ENCODE measurements around the gene HUWE1.

Gene HUWE1

DNA sequence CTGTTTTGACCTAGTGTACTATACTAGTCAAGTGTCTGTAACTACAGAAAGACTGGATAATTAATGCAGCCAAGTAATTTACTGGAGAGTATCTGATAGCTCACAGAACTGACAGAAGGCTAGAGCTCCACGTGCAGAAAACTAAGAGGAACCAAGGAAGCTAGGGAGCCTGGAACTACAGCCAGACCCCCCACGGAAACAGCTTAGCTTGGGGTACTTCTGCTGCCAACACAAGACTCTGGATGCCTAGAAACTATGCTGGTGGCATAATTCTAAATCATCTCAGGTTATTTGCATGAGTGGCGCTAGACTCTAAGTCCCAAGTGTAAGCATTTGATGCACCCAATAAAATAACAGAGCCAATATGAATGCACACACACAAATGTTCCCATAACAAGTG lies 26.5 kb downstream of the HUWE1 start:
- Mint-ChIP-seq H3K27ac (no peak overlapping the region), H3K36me3 (ENCODE audit: low read depth) (peaks cover 42% of the 10 kb centered on the region), H3K4me1 (no peaks in the 10 kb centered on the region), H3K9me3 (peaks cover 2% of the 10 kb centered on the region), H3K27me3 (ENCODE audit: low read depth) (no peaks in the 10 kb centered on the region), H3K4me3 (no peak overlapping the region)
- TF ChIP-seq, protein P1, sequence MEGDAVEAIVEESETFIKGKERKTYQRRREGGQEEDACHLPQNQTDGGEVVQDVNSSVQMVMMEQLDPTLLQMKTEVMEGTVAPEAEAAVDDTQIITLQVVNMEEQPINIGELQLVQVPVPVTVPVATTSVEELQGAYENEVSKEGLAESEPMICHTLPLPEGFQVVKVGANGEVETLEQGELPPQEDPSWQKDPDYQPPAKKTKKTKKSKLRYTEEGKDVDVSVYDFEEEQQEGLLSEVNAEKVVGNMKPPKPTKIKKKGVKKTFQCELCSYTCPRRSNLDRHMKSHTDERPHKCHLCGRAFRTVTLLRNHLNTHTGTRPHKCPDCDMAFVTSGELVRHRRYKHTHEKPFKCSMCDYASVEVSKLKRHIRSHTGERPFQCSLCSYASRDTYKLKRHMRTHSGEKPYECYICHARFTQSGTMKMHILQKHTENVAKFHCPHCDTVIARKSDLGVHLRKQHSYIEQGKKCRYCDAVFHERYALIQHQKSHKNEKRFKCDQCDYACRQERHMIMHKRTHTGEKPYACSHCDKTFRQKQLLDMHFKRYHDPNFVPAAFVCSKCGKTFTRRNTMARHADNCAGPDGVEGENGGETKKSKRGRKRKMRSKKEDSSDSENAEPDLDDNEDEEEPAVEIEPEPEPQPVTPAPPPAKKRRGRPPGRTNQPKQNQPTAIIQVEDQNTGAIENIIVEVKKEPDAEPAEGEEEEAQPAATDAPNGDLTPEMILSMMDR (IDR thresholded peaks at IDR 0.05; ENCODE audit: unreplicated experiment in 3 of 3), result no peak

DNA sequence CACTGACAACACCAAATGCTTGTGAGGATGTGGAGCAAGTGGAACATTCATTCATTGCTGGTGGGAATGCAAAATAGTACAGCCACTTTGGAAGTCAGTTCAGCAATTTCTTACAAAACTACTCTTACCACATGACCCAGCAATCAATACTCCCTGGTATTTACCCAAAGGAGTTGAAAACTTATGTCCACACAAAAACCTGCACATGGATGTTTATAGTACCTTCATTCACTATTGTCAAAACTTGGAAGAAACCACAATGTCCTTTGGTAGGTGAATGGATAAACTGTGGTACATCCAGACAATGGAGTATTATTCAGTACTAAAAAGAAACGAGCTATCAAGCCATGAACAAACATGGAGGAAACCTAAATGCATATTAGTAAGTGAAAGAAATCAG lies 27.5 kb downstream of the HUWE1 start:
- Mint-ChIP-seq H3K36me3 (ENCODE audit: low read depth) (peaks cover 43% of the 10 kb centered on the region), H3K27ac (no peak overlapping the region), H3K9me3 (peaks cover 2% of the 10 kb centered on the region), H3K4me1 (no peaks in the 10 kb centered on the region), H3K27me3 (ENCODE audit: low read depth) (no peaks in the 10 kb centered on the region), H3K4me3 (no peak overlapping the region)
- TF ChIP-seq, protein P1 (IDR thresholded peaks at IDR 0.05; ENCODE audit: unreplicated experiment in 3 of 3), result no peak

DNA sequence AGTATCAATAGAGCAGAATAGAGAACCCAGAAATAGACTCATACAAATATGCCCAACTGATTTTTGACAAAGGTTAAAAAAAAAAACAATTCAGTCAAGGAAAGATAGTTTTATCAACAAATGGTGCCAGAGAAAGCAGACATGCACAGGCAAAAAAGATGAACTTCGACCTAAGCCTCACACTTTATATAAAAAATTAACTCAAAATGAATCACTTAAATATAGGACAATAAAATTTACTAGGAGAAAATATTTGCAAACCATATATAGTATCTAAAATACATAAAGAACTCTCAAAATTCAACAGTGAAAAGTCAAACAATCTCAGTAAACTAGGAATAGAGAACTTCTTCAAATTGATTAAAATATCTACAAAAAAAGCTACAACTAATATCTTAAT lies 29.7 kb downstream of the HUWE1 start:
- no peaks in the 10 kb centered on the region for H3K9me3 Mint-ChIP-seq
- no peak overlapping the region for H3K4me3 Mint-ChIP-seq
- no peaks in the 10 kb centered on the region for H3K4me1 Mint-ChIP-seq
- H3K27me3 Mint-ChIP-seq (ENCODE audit: low read depth), result no peaks in the 10 kb centered on the region
- peaks cover 28% of the 10 kb centered on the region for H3K36me3 Mint-ChIP-seq (ENCODE audit: low read depth)
- TF ChIP-seq, protein P1 (IDR thresholded peaks at IDR 0.05; ENCODE audit: unreplicated experiment in 3 of 3), result no peak
- H3K27ac Mint-ChIP-seq, result no peak overlapping the region

- TF ChIP-seq, protein P1 (IDR thresholded peaks at IDR 0.05; ENCODE audit: unreplicated experiment in 3 of 3), result no peak
- Mint-ChIP-seq H3K27me3 (ENCODE audit: low read depth) (no peaks in the 10 kb centered on the region), H3K4me1 (no peaks in the 10 kb centered on the region), H3K4me3 (no peak overlapping the region), H3K36me3 (ENCODE audit: low read depth) (peaks cover 25% of the 10 kb centered on the region), H3K9me3 (no peaks in the 10 kb centered on the region), H3K27ac (no peak overlapping the region)
Observed at GRCh38 chrX:53654376-53654775, 32.1 kb downstream of the HUWE1 start.

- H3K9me3 Mint-ChIP-seq, result no peaks in the 10 kb centered on the region
- H3K4me1 Mint-ChIP-seq, result no peaks in the 10 kb centered on the region
- H3K27ac Mint-ChIP-seq, result no peak overlapping the region
- no peaks in the 10 kb centered on the region for H3K27me3 Mint-ChIP-seq (ENCODE audit: low read depth)
- H3K4me3 Mint-ChIP-seq, result no peak overlapping the region
- TF ChIP-seq, protein P1 (IDR thresholded peaks at IDR 0.05; ENCODE audit: unreplicated experiment in 3 of 3), result no peak
- H3K36me3 Mint-ChIP-seq (ENCODE audit: low read depth), result peaks cover 65% of the 10 kb centered on the region
Observed at GRCh38 chrX:53644751-53645150, 41.8 kb downstream of the HUWE1 start.

DNA sequence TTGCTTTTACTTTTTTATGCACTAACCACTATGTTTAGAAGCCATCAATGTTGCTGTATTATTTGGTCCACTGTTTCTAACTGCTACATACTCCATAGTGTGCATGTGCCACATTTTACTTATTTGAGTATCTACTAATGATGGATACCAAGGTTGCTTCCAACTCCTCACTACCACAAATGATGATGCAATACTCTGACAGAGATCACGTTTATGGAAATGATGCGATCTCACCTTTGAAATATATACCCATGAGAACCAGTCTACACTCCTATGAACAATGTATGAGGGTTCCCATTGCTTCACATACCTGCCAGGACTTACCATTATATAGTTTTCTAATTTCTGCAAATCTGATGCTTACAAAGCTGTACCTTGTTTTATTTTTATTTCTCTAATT lies 44.2 kb downstream of the HUWE1 start:
- TF ChIP-seq, protein P1 (IDR thresholded peaks at IDR 0.05; ENCODE audit: unreplicated experiment in 3 of 3), result no peak
- H3K4me3 Mint-ChIP-seq, result no peak overlapping the region
- H3K27ac Mint-ChIP-seq, result no peak overlapping the region
- no peaks in the 10 kb centered on the region for H3K4me1 Mint-ChIP-seq
- H3K27me3 Mint-ChIP-seq (ENCODE audit: low read depth), result no peaks in the 10 kb centered on the region
- H3K36me3 Mint-ChIP-seq (ENCODE audit: low read depth), result peaks cover 69% of the 10 kb centered on the region
- no peaks in the 10 kb centered on the region for H3K9me3 Mint-ChIP-seq
